ENCODE results near the gene MAML2.

The MAML2 gene

GRCh38 chr11:96265972-96266371 is 77.0 kb downstream of the MAML2 start:
- Mint-ChIP-seq H3K9me3 (ENCODE audit: low read depth) (peaks cover 5% of the 10 kb centered on the region), H3K36me3 (peaks cover 34% of the 10 kb centered on the region), H3K27ac (peak overlapping the region; percentile 94), H3K4me3 (peak overlapping the region; percentile 23), H3K4me1 (ENCODE audit: low read depth) (peaks cover 91% of the 10 kb centered on the region), H3K27me3 (no peaks in the 10 kb centered on the region)

- Mint-ChIP-seq H3K4me3 (peak overlapping the region; percentile 21), H3K27ac (peak overlapping the region; percentile 94), H3K27me3 (no peaks in the 10 kb centered on the region), H3K9me3 (ENCODE audit: low read depth) (peaks cover 5% of the 10 kb centered on the region), H3K36me3 (peaks cover 28% of the 10 kb centered on the region), H3K4me1 (ENCODE audit: low read depth) (peaks cover 91% of the 10 kb centered on the region)
Measured at GRCh38 chr11:96265220-96265737, 77.7 kb downstream of the MAML2 start.

- Mint-ChIP-seq H3K27ac (peak overlapping the region; percentile 94), H3K4me1 (ENCODE audit: low read depth) (peaks cover 95% of the 10 kb centered on the region), H3K9me3 (ENCODE audit: low read depth) (peaks cover 5% of the 10 kb centered on the region), H3K27me3 (no peaks in the 10 kb centered on the region), H3K4me3 (no peak overlapping the region), H3K36me3 (peaks cover 28% of the 10 kb centered on the region)
Measured at GRCh38 chr11:96264364-96264763, 78.6 kb downstream of the MAML2 start.

DNA sequence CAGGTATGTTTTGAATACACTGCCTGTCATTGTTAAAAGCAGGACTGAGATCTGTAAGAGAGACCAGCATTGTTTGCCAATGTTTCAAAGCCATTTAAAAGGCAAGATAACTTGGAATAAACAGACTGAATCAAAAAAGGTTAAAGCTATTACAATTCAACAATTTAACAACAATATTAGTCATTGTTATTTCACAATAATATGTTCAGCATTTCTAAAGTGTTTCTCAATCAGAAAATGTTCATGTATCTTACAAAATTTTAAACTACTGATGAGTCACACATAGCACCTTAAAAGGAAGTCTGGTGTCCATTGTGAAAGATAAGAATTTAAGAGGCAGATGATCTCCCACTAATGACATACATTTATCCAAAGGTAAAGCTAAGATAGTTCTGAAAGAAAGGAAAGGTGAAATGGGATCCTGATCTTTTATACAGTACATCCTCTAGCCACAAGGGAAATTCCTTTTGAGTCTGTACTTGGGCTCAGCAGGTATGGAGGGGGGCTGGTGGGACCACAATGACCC is 79.7 kb downstream of the MAML2 start:
- Mint-ChIP-seq H3K9me3 (ENCODE audit: low read depth) (peaks cover 5% of the 10 kb centered on the region), H3K4me3 (no peak overlapping the region), H3K27ac (peak overlapping the region; percentile 94), H3K27me3 (no peaks in the 10 kb centered on the region), H3K36me3 (peaks cover 26% of the 10 kb centered on the region), H3K4me1 (ENCODE audit: low read depth) (peaks cover 95% of the 10 kb centered on the region)

GRCh38 chr11:96260532-96260931 is 82.5 kb downstream of the MAML2 start:
- peaks cover 5% of the 10 kb centered on the region for H3K9me3 Mint-ChIP-seq (ENCODE audit: low read depth)
- no peaks in the 10 kb centered on the region for H3K27me3 Mint-ChIP-seq
- peak overlapping the region; percentile 98 for H3K27ac Mint-ChIP-seq
- H3K4me3 Mint-ChIP-seq: no peak overlapping the region
- H3K36me3 Mint-ChIP-seq: peaks cover 30% of the 10 kb centered on the region
- peaks cover 93% of the 10 kb centered on the region for H3K4me1 Mint-ChIP-seq (ENCODE audit: low read depth)

- peak overlapping the region; percentile 98 for H3K27ac Mint-ChIP-seq
- H3K4me1 Mint-ChIP-seq (ENCODE audit: low read depth): peaks cover 93% of the 10 kb centered on the region
- H3K4me3 Mint-ChIP-seq: no peak overlapping the region
- H3K36me3 Mint-ChIP-seq: peaks cover 26% of the 10 kb centered on the region
- peaks cover 5% of the 10 kb centered on the region for H3K9me3 Mint-ChIP-seq (ENCODE audit: low read depth)
- no peaks in the 10 kb centered on the region for H3K27me3 Mint-ChIP-seq
Measured at GRCh38 chr11:96260067-96260511, 82.9 kb downstream of the MAML2 start.

DNA sequence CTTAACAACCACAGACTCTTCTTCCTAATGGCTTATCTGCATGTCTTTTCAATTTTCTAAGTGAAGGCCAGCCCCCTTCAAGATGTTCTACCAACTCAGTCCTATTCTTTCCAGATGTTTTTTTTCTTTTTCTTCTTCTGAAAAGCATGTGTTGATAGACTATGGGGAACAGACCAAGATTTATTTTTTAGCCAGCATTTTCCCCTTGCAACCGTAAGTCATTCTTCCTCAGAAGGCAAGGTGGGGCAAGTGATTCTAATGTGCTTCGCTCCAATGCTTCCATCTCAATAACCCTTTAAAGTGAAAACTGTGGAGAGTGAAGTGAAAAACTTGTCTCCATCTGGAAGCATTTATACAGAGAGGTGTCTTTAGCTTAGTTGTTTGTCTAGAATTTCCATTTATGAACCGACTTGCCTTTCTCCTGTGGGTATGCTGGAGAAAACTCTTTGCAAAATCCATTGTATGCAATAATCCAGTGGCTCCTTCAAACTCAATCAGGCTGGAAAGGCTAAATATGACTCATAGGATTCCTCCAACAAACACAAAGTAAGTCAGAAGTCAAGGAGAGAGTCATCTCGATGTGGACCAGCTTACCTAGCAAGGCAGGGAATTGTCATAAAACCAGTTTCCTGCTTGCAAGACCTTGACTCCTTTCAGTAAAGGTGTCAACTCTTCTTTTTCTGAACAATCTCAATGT is 83.7 kb downstream of the MAML2 start:
- Mint-ChIP-seq H3K4me1 (ENCODE audit: low read depth) (peaks cover 92% of the 10 kb centered on the region), H3K9me3 (ENCODE audit: low read depth) (peaks cover 5% of the 10 kb centered on the region), H3K4me3 (peak overlapping the region; percentile 35), H3K27ac (peak overlapping the region; percentile 98), H3K36me3 (peaks cover 20% of the 10 kb centered on the region), H3K27me3 (no peaks in the 10 kb centered on the region)

- Mint-ChIP-seq H3K27me3 (no peaks in the 10 kb centered on the region), H3K4me3 (peak overlapping the region; percentile 73), H3K4me1 (ENCODE audit: low read depth) (peaks cover 92% of the 10 kb centered on the region), H3K27ac (peak overlapping the region; percentile 98), H3K9me3 (ENCODE audit: low read depth) (peaks cover 1% of the 10 kb centered on the region), H3K36me3 (peaks cover 17% of the 10 kb centered on the region)
Measured at GRCh38 chr11:96257972-96258934, 84.7 kb downstream of the MAML2 start.

DNA sequence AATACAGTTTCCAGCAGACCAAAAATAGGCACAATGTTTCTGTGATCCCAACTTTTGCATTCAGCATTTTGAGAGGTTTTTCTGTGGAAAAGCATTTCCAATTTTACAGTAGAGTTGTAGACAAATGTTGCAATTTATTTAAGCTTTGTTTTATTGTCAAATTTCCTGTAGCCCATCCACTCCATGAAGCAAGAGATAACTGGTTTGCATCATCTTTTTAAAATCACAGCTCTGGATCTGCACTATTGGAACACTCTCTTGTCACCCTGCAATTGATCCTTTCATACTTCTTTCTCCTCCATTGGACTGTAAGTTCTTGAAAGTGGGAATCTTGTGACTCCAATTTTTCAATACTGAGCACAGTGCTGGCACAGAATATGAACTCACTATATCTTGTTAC is 86.0 kb downstream of the MAML2 start:
- Mint-ChIP-seq H3K4me3 (peak overlapping the region; percentile 73), H3K27me3 (no peaks in the 10 kb centered on the region), H3K36me3 (peaks cover 13% of the 10 kb centered on the region), H3K27ac (peak overlapping the region; percentile 98), H3K4me1 (ENCODE audit: low read depth) (peaks cover 96% of the 10 kb centered on the region), H3K9me3 (ENCODE audit: low read depth) (no peaks in the 10 kb centered on the region)

GRCh38 chr11:96256215-96257011 is 86.6 kb downstream of the MAML2 start:
- H3K27ac Mint-ChIP-seq: peak overlapping the region; percentile 98
- H3K36me3 Mint-ChIP-seq: peaks cover 14% of the 10 kb centered on the region
- peaks cover 94% of the 10 kb centered on the region for H3K4me1 Mint-ChIP-seq (ENCODE audit: low read depth)
- H3K9me3 Mint-ChIP-seq (ENCODE audit: low read depth): no peaks in the 10 kb centered on the region
- H3K27me3 Mint-ChIP-seq: no peaks in the 10 kb centered on the region
- H3K4me3 Mint-ChIP-seq: peak overlapping the region; percentile 73

- peak overlapping the region; percentile 71 for H3K4me3 Mint-ChIP-seq
- H3K27me3 Mint-ChIP-seq: no peaks in the 10 kb centered on the region
- H3K4me1 Mint-ChIP-seq (ENCODE audit: low read depth): peaks cover 91% of the 10 kb centered on the region
- peaks cover 14% of the 10 kb centered on the region for H3K36me3 Mint-ChIP-seq
- H3K27ac Mint-ChIP-seq: peak overlapping the region; percentile 93
- H3K9me3 Mint-ChIP-seq (ENCODE audit: low read depth): no peaks in the 10 kb centered on the region
Measured at GRCh38 chr11:96254854-96255253, 88.1 kb downstream of the MAML2 start.

GRCh38 chr11:96254087-96254486 is 88.9 kb downstream of the MAML2 start:
- H3K36me3 Mint-ChIP-seq: peaks cover 10% of the 10 kb centered on the region
- H3K27ac Mint-ChIP-seq: peak overlapping the region; percentile 93
- no peaks in the 10 kb centered on the region for H3K9me3 Mint-ChIP-seq (ENCODE audit: low read depth)
- peak overlapping the region; percentile 82 for H3K4me3 Mint-ChIP-seq
- H3K27me3 Mint-ChIP-seq: no peaks in the 10 kb centered on the region
- H3K4me1 Mint-ChIP-seq (ENCODE audit: low read depth): peaks cover 91% of the 10 kb centered on the region

DNA sequence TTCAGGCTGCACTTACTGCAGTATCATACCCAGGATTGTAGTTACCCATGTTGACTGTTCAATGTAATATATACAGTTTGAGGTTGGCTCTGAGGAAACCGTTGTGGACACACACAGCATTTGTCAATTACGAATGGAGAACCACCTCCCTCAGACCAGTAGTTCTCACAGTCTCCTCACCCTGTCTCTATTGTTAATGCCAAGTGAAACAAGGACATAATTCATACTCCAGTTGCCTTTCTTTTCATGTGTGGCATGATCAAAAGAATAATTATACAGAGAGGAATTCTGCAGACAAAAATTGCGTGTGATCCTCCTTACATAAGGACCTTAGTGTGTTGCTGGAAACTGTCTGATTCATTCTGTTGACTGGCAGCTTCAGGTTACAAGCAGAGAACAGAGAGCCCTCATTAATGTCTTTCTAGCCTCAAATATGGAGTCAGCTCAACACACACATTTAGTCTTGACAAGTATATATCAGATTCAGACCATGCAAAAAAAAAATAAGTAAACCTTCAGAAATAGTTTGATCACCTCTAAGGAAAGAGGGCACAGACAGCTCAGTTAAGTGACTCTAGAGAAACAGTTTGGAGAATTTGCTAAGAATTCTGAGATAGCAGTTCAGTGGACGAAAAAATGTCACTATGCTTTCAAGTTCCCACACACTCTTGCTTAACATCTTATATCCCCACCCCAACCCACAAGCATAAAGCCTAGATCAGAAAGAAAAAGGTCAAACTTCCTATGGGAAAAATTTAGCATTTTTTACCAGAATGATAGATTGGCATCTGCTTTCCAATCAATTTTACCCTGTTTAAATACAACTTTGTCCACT is 96.1 kb downstream of the MAML2 start:
- Mint-ChIP-seq H3K27ac (peak overlapping the region; percentile 96), H3K4me3 (peak overlapping the region; percentile 78), H3K27me3 (no peaks in the 10 kb centered on the region), H3K4me1 (ENCODE audit: low read depth) (peaks cover 84% of the 10 kb centered on the region), H3K36me3 (peaks cover 4% of the 10 kb centered on the region), H3K9me3 (ENCODE audit: low read depth) (no peaks in the 10 kb centered on the region)

All from activated naive CD8-positive, alpha-beta T cell (primary cell).